ENCODE data around the gene CEP295NL.

GRCh38 chr17:78952706-78953105, 49.7 kb upstream of the CEP295NL start:
- TF ChIP-seq CTCF (IDR thresholded peaks at IDR 0.05; ENCODE audit: insufficient read depth, low read depth, low read length) (no peak), EZH2 (IDR thresholded peaks at IDR 0.05; ENCODE audit: insufficient read depth, low read length) (no peak)
